Measurements from ENCODE around the gene OR2A1.
"Not testable (repeated sequence)": the region's sequence is repeated elsewhere in the genome, so short reads cannot be mapped to it uniquely, and the experiment has no call there.

Gene OR2A1

GRCh38 chr7:144369221-144369620, 57.0 kb downstream of the OR2A1 start:
- H3K36me3 ChIP-seq (ENCODE audit: low read depth); H3K27me3 ChIP-seq (ENCODE audit: insufficient read depth, poor library complexity, severe bottlenecking); H3K4me3 ChIP-seq (ENCODE audit: severe bottlenecking); H3K4me1 ChIP-seq (ENCODE audit: insufficient read depth, poor library complexity, severe bottlenecking); H3K9me3 ChIP-seq (ENCODE audit: severe bottlenecking); ATAC-seq (ENCODE audit: low read depth); H3K27ac ChIP-seq (ENCODE audit: poor library complexity, severe bottlenecking); DNase-seq (ENCODE audit: low spot score): not testable (repeated sequence)

Data from RWPE2 (cell line).